Panc1 (cell line): ENCODE results near the gene ZMYM4. TPM values are rescaled to one million over a fixed set of nuclear protein-coding genes. Genes with fewer than 3 reads are reported as not detected.

Source experiments
- ATAC-seq: fragments of 200-7000 bp; cut with Tn5 transposase; 2 replicates; pipeline ENCODE4 v1.9.1; 2020; ENCODE audit warnings: mild to moderate bottlenecking, moderate library complexity
- Bru-seq: library from RNA; stranded (reverse); fragments of 400-500 nt; gene quantifications from one replicate; lab custom pipeline; 2021; lab: Mats Ljungman, UMichigan
- BruChase-seq, 2 experiments: library from RNA; stranded (reverse); fragments of 400-500 nt; gene quantifications; one replicate each; lab custom pipeline; 2021; lab: Mats Ljungman, UMichigan
- BruUV-seq: library from RNA; stranded (reverse); fragments of 400-500 nt; replicated peaks from 2 replicates; lab custom pipeline; 2021; lab: Mats Ljungman, UMichigan
- CTCF ChIA-PET: fragments of 300-600 bp; sonication (Branson Sonifier 250); formaldehyde crosslinking; loops from one replicate; lab custom pipeline; 2022; ENCODE audit warnings: antibody characterized with exemption; lab: Charles Lee
- POLR2A ChIA-PET: fragments of 300-600 bp; sonication (Branson Sonifier 250); formaldehyde crosslinking; loops from one replicate; lab custom pipeline; 2022; ENCODE audit warnings: antibody characterized with exemption; lab: Charles Lee
- DNase-seq: peaks from one replicate; pipeline ENCODE4 v3.0.0-alpha.2; 2010; ENCODE audit warnings: low read depth, low spot score
- H3K27ac ChIP-seq: 2 replicates; pipeline ENCODE4 v1.5.1; 2011; ENCODE audit warnings: mild to moderate bottlenecking, low read length, inconsistent platforms
- H3K27me3 ChIP-seq: fragments of 200-500 bp; sonication (Bioruptor generic); 2 replicates; pipeline ENCODE4 v1.6.0; 2014; ENCODE audit warnings: low read length, inconsistent platforms; ENCODE audit not compliant: control insufficient read depth, insufficient read depth
- H3K36me3 ChIP-seq: fragments of 200-500 bp; sonication (Bioruptor generic); 2 replicates; pipeline ENCODE4 v1.5.1; 2014; ENCODE audit warnings: inconsistent platforms, mild to moderate bottlenecking, low read length, moderate library complexity; ENCODE audit not compliant: control insufficient read depth, insufficient read depth
- H3K4me1 ChIP-seq: 2 replicates; pipeline ENCODE4 v1.5.1; 2011; ENCODE audit warnings: inconsistent platforms, mild to moderate bottlenecking, low read length, moderate library complexity; ENCODE audit not compliant: control insufficient read depth, insufficient read depth
- H3K4me3 ChIP-seq, 2 experiments: 2 replicates each; pipeline ENCODE4 v1.5.1; 2011 to 2012; ENCODE audit warnings: low read depth in 2 of 2, low read length in 2 of 2, mild to moderate bottlenecking in 2 of 2, inconsistent platforms in 1 of 2, moderate library complexity in 1 of 2
- H3K9me3 ChIP-seq: fragments of 200-500 bp; sonication (Bioruptor generic); 2 replicates; pipeline ENCODE4 v1.5.1; 2014; ENCODE audit warnings: low read depth, mild to moderate bottlenecking, inconsistent platforms, low read length, moderate library complexity; ENCODE audit not compliant: control insufficient read depth, insufficient read depth
- POLR2AphosphoS5 ChIP-seq: IDR thresholded peaks from 2 replicates; pipeline ENCODE4 v1.6.1; 2012; ENCODE audit warnings: mild to moderate bottlenecking, low read depth, low read length, moderate library complexity
- SIN3A ChIP-seq: IDR thresholded peaks from 2 replicates; pipeline ENCODE4 v1.6.1; 2012; ENCODE audit warnings: low read depth, mild to moderate bottlenecking, low read length, moderate library complexity, borderline replicate concordance; ENCODE audit not compliant: insufficient read depth
- TCF7L2 ChIP-seq: IDR thresholded peaks from 2 replicates; pipeline ENCODE4 v1.6.1; 2011; ENCODE audit warnings: mild to moderate bottlenecking, low read depth, low read length, inconsistent platforms
- in situ Hi-C: cut with HindIII; loops from 2 replicates; pipeline ENCODE4 v1.10.0; 2016; ENCODE audit warnings: low sequenced_read_pairs, low pct_unique_long_range_greater_than_20kb
- intact Hi-C: fragments of 100-400 bp; cut with micrococcal nuclease; formaldehyde crosslinking; loops from one replicate; pipeline ENCODE4 v1.10.0; 2022; ENCODE audit not compliant: unreplicated experiment
- long read RNA-seq: library from polyadenylated mRNA; unstranded; transcript quantifications from one replicate; pipeline ENCODE4 v2.0.0, GENCODE V29; 2021; ENCODE audit not compliant: unreplicated experiment
- polyA plus RNA-seq: library from polyadenylated mRNA; unstranded; fragments of >200 nt; gene quantifications from one replicate; pipeline ENCODE4 v1.2.1, GENCODE V29; 2012; ENCODE audit warnings: missing spikeins; ENCODE audit not compliant: insufficient read length
- total RNA-seq: library from RNA; stranded (reverse); gene quantifications from one replicate; pipeline ENCODE4 v1.2.1, GENCODE V29; 2021; ENCODE audit not compliant: unreplicated experiment
- TF ChIP-seq, protein P1 (sequence below): fragments of 450-650 bp; IDR thresholded peaks from 2 replicates; pipeline ENCODE4 v1.5.1; 2017; ENCODE audit warnings: mild to moderate bottlenecking
- TF ChIP-seq, protein P2 (sequence below), 2 experiments: IDR thresholded peaks; 2 replicates each; pipeline ENCODE4 v1.6.1; 2011 to 2012; ENCODE audit warnings: low read depth in 2 of 2, control low read depth in 1 of 2, low read length in 1 of 2, mild to moderate bottlenecking in 1 of 2, moderate library complexity in 1 of 2; ENCODE audit not compliant: insufficient read depth in 1 of 2

ZMYM4 gene
- 82.2 TPM for total RNA-seq
- polyA plus RNA-seq: 29.2 TPM
- percentile 91 among the genes with signal in this experiment for Bru-seq, nascent RNA
- percentile 90 among the genes with signal in this experiment for BruChase-seq, experiment 1, labeled RNA remaining after a 2-hour chase
- BruChase-seq, experiment 2, labeled RNA remaining after a 6-hour chase: percentile 91 among the genes with signal in this experiment
- long read RNA-seq, full-length matches to known transcripts: 2 of 71 reads
- long read RNA-seq, partial matches to known transcripts: 44 of 71 reads
- long read RNA-seq, other reads (novel, unspliced or antisense): 25 of 71 reads

DNA sequence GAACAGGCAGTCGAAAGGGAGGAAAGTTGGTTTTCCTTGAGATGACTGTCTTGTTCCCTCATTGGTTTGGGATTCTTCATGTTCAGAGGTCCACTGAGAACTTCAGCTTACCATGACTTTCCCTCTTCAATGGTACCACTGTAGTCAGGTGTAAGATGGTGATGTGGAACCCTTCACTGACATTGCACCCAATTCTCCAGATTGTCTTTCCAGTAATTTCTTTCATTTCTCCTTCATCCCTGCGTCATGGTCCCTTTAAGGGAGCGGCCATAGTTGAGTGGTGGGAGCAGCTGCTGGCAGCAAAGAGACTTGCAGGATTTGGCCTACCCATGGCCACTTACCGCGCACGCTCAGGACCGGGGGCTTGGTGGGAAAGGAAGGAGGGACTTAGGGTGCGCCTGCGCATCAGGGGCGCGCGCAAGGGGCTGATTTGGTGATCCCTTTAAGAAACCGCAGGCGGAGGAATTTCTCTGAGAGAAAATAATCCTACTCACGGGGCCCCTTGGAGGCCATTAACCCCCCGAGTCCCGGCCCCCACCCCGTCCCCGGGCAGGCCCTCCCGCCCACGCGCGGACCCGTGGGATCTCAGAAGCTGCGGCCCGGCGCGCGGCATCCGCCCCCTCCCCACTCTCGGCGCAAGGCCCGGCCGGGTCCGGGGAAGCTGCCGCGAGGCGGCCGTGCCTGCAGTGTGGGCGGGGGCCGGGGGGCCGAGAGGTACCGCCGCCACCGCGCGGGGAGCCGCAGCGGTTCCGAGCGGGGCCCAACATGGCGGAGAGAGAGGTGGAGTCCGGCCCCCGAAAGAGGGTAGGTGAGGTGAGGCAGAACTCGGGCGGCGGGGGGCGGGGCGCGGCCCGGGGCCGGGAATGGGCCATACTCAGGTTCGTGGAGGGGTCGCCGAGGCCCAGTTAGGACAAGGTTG is at the start of gene ZMYM4:
TSS of gene ZMYM4 (plus strand) at position 428 of the 919 bp plus-strand sequence. CDS start at position 766, 338 bp downstream.
- H3K4me1 ChIP-seq: peaks cover 19% of the 10 kb centered on the region
- BruUV-seq: no TSS peak
- in situ Hi-C loops (no loop called here), intact Hi-C loops (loop anchor here (10.0 kb wide), 1 partner anchor 64 kb away; no protein-coding TSS in a partner anchor)
- H3K9me3 ChIP-seq: no peaks in the 10 kb centered on the region
- TF ChIP-seq, protein P1, sequence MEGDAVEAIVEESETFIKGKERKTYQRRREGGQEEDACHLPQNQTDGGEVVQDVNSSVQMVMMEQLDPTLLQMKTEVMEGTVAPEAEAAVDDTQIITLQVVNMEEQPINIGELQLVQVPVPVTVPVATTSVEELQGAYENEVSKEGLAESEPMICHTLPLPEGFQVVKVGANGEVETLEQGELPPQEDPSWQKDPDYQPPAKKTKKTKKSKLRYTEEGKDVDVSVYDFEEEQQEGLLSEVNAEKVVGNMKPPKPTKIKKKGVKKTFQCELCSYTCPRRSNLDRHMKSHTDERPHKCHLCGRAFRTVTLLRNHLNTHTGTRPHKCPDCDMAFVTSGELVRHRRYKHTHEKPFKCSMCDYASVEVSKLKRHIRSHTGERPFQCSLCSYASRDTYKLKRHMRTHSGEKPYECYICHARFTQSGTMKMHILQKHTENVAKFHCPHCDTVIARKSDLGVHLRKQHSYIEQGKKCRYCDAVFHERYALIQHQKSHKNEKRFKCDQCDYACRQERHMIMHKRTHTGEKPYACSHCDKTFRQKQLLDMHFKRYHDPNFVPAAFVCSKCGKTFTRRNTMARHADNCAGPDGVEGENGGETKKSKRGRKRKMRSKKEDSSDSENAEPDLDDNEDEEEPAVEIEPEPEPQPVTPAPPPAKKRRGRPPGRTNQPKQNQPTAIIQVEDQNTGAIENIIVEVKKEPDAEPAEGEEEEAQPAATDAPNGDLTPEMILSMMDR: no peak
- TF ChIP-seq, protein P2, sequence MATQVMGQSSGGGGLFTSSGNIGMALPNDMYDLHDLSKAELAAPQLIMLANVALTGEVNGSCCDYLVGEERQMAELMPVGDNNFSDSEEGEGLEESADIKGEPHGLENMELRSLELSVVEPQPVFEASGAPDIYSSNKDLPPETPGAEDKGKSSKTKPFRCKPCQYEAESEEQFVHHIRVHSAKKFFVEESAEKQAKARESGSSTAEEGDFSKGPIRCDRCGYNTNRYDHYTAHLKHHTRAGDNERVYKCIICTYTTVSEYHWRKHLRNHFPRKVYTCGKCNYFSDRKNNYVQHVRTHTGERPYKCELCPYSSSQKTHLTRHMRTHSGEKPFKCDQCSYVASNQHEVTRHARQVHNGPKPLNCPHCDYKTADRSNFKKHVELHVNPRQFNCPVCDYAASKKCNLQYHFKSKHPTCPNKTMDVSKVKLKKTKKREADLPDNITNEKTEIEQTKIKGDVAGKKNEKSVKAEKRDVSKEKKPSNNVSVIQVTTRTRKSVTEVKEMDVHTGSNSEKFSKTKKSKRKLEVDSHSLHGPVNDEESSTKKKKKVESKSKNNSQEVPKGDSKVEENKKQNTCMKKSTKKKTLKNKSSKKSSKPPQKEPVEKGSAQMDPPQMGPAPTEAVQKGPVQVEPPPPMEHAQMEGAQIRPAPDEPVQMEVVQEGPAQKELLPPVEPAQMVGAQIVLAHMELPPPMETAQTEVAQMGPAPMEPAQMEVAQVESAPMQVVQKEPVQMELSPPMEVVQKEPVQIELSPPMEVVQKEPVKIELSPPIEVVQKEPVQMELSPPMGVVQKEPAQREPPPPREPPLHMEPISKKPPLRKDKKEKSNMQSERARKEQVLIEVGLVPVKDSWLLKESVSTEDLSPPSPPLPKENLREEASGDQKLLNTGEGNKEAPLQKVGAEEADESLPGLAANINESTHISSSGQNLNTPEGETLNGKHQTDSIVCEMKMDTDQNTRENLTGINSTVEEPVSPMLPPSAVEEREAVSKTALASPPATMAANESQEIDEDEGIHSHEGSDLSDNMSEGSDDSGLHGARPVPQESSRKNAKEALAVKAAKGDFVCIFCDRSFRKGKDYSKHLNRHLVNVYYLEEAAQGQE (IDR thresholded peaks at IDR 0.05; ENCODE audit: insufficient read depth in 1 of 2, low read depth in 2 of 2, low read length in 1 of 2): no peak
- 0 out of 2 replicates have a peak, but pooled peaks have one; percentile 26 for TF ChIP-seq SIN3A
- TF ChIP-seq POLR2AphosphoS5: peak; percentile 39
- peak; percentile 75 for TF ChIP-seq TCF7L2
- no peaks in the 10 kb centered on the region for H3K27me3 ChIP-seq
- DNase-seq: peak; percentile 73
- CTCF ChIA-PET: interaction anchor here (0.6 kb wide), 1 partner anchor 9 kb away, joined by 4 read pairs; no protein-coding TSS in a partner anchor
- H3K36me3 ChIP-seq: peaks cover 8% of the 10 kb centered on the region; the same call in 1 of the 2 replicates
- H3K4me3 ChIP-seq: peak within 1 kb of the TSS; percentile 85 to 93
- POLR2A ChIA-PET: interaction anchor here (0.6 kb wide), 1 partner anchor 959 kb away, joined by 10 read pairs; no protein-coding TSS in a partner anchor
- peak within 1 kb of the TSS; percentile 92 for H3K27ac ChIP-seq
- ATAC-seq: peak; percentile 96

DNA sequence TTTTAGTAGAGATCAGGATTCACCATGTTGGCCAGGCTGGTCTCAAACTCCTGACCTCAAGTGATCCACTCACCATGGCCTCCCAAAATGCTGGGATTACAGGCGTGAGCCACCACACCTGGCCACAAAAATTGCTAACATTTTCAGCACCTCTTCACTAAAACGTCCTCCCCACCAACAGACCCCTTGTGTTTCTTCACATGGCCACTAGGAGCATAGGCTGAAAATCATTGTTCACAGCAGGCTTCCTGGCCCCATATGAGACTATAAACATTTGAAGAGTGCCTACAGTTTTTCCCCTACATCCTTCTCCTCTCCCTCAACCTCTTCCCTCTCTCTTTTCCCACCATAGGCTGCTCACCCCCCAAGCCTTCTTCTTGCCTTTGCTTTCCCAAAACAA is 47.5 kb upstream of the ZMYM4 start:
- H3K4me1 ChIP-seq: no peaks in the 10 kb centered on the region
- H3K27ac ChIP-seq: no peak overlapping the region
- CTCF ChIA-PET: no interaction called here
- no peaks in the 10 kb centered on the region for H3K27me3 ChIP-seq
- H3K36me3 ChIP-seq: no peaks in the 10 kb centered on the region
- POLR2A ChIA-PET: no interaction called here
- intact Hi-C loops: no loop called here
- TF ChIP-seq TCF7L2: no peak
- TF ChIP-seq, protein P1: peak; percentile 71
- TF ChIP-seq POLR2AphosphoS5: no peak
- TF ChIP-seq, protein P2 (IDR thresholded peaks at IDR 0.05; ENCODE audit: insufficient read depth in 1 of 2, low read depth in 2 of 2, low read length in 1 of 2): no peak
- TF ChIP-seq SIN3A: no peak
- no TSS peak for BruUV-seq
- in situ Hi-C loops: no loop called here
- ATAC-seq: peak; percentile 68; the same call in 1 of the 2 replicates
- no peak for DNase-seq
- no peaks in the 10 kb centered on the region for H3K9me3 ChIP-seq
- H3K4me3 ChIP-seq: no peak overlapping the region
